ENCODE results near the gene FOLR1. TPM values are rescaled to one million over a fixed set of nuclear protein-coding genes. Genes with fewer than 3 reads are reported as not detected.
A peak's percentile ranks its signal among the peaks of the same experiment; 100 is the strongest.
"Not testable (repeated sequence)": the region's sequence is repeated elsewhere in the genome, so short reads cannot be mapped to it uniquely, and the experiment has no call there.

The FOLR1 gene
- total RNA-seq (not detected in 2 replicates), polyA plus RNA-seq (0.14 and 0.15 TPM in 2 replicates), polyA minus RNA-seq (ENCODE audit: low replicate concordance) (not detected in 2 replicates)
- 0.22 and 0.28 TPM in 2 replicates for polyA plus RNA-seq (2012)

DNA sequence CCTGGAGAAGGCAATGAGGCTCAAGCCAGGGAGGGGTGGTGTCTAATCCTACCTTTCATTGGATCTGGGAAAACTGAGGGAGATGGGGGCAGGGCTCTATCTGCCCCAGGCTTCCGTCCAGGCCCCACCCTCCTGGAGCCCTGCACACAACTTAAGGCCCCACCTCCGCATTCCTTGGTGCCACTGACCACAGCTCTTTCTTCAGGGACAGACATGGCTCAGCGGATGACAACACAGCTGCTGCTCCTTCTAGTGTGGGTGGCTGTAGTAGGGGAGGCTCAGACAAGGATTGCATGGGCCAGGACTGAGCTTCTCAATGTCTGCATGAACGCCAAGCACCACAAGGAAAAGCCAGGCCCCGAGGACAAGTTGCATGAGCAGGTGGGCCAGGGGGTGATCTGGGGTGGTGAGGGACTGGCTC is at the start of gene FOLR1:
Gene FOLR1 (plus strand): TSS at position 180 of the 421 bp plus-strand sequence. CDS start 34 bp downstream, at position 214.
- DNase-seq (ENCODE audit: low read depth in 2 of 2): peak in 1 of 2 donors; percentile 23
- H3K9me3 ChIP-seq (ENCODE audit: control insufficient read depth, insufficient read depth, low read depth, low read length): no peaks in the 10 kb centered on the region
- TF ChIP-seq EZH2 (IDR thresholded peaks at IDR 0.05; ENCODE audit: low read length, missing control alignments): no peak
- TF ChIP-seq, protein P1, sequence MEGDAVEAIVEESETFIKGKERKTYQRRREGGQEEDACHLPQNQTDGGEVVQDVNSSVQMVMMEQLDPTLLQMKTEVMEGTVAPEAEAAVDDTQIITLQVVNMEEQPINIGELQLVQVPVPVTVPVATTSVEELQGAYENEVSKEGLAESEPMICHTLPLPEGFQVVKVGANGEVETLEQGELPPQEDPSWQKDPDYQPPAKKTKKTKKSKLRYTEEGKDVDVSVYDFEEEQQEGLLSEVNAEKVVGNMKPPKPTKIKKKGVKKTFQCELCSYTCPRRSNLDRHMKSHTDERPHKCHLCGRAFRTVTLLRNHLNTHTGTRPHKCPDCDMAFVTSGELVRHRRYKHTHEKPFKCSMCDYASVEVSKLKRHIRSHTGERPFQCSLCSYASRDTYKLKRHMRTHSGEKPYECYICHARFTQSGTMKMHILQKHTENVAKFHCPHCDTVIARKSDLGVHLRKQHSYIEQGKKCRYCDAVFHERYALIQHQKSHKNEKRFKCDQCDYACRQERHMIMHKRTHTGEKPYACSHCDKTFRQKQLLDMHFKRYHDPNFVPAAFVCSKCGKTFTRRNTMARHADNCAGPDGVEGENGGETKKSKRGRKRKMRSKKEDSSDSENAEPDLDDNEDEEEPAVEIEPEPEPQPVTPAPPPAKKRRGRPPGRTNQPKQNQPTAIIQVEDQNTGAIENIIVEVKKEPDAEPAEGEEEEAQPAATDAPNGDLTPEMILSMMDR (conservative IDR thresholded peaks at IDR 0.05 in 1 of 2, IDR thresholded peaks at IDR 0.05 in 1 of 2; ENCODE audit: low read depth in 1 of 2, low read length in 2 of 2): no peak
- no peaks in the 10 kb centered on the region for H3K36me3 ChIP-seq (ENCODE audit: control insufficient read depth, insufficient read depth, low read length)
- H3K4me2 ChIP-seq (ENCODE audit: extremely low read depth, insufficient read depth, low read length): no peak within 1 kb of the TSS
- H4K20me1 ChIP-seq (ENCODE audit: control insufficient read depth, extremely low read depth, insufficient read depth, low read length): no peaks in the 10 kb centered on the region
- no peaks in the 10 kb centered on the region for H3K27me3 ChIP-seq (ENCODE audit: control insufficient read depth, insufficient read depth, low read length)
- no peak within 1 kb of the TSS for H3K9ac ChIP-seq (ENCODE audit: insufficient read depth, low read length)
- no peak within 1 kb of the TSS for H3K4me3 ChIP-seq (replicated peaks in 1 of 4; ENCODE audit: control extremely low read depth in 1 of 4, insufficient read depth in 1 of 4, low read depth in 3 of 4, low read length in 4 of 4)
- H3K4me1 ChIP-seq (ENCODE audit: control insufficient read depth, extremely low read depth, insufficient read depth, low read length): no peaks in the 10 kb centered on the region
- no peak within 1 kb of the TSS for H2AFZ ChIP-seq (ENCODE audit: low read length)
- H3K27ac ChIP-seq (ENCODE audit: insufficient read depth, low read length): no peak within 1 kb of the TSS
- no peaks in the 10 kb centered on the region for H3K79me2 ChIP-seq (ENCODE audit: control insufficient read depth, insufficient read depth, low read length)

DNA sequence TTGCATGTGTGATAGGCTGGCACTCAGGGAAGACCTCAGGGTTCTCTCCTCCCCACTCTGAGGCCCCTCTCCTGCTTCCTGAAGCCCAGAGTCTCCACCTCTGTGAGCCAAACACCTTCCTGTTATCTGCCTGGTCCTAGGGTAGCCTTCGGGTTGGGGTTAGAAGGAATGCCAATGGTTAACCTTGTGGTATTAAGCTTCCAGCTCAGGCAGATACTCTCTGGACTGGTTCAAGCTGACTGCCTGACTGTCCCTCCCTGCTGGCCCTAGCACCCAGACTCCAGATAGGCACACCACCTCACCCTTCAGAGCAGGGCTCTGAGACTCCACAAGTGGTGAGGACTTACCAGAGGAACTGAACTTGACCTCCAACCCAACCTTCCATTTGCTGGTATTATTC is 49.4 kb upstream of the FOLR1 start:
- H3K9me3 ChIP-seq (ENCODE audit: control insufficient read depth, insufficient read depth, low read depth, low read length); H3K9ac ChIP-seq (ENCODE audit: insufficient read depth, low read length); H2AFZ ChIP-seq (ENCODE audit: low read length); DNase-seq (ENCODE audit: low read depth in 2 of 2); H3K4me1 ChIP-seq (ENCODE audit: control insufficient read depth, extremely low read depth, insufficient read depth, low read length); H3K27ac ChIP-seq (ENCODE audit: insufficient read depth, low read length); H3K27me3 ChIP-seq (ENCODE audit: control insufficient read depth, insufficient read depth, low read length); H3K4me2 ChIP-seq (ENCODE audit: extremely low read depth, insufficient read depth, low read length); H3K36me3 ChIP-seq (ENCODE audit: control insufficient read depth, insufficient read depth, low read length); H3K4me3 ChIP-seq (replicated peaks in 1 of 4; ENCODE audit: control extremely low read depth in 1 of 4, insufficient read depth in 1 of 4, low read depth in 3 of 4, low read length in 4 of 4); H4K20me1 ChIP-seq (ENCODE audit: control insufficient read depth, extremely low read depth, insufficient read depth, low read length); H3K79me2 ChIP-seq (ENCODE audit: control insufficient read depth, insufficient read depth, low read length): not testable (repeated sequence)

DNA sequence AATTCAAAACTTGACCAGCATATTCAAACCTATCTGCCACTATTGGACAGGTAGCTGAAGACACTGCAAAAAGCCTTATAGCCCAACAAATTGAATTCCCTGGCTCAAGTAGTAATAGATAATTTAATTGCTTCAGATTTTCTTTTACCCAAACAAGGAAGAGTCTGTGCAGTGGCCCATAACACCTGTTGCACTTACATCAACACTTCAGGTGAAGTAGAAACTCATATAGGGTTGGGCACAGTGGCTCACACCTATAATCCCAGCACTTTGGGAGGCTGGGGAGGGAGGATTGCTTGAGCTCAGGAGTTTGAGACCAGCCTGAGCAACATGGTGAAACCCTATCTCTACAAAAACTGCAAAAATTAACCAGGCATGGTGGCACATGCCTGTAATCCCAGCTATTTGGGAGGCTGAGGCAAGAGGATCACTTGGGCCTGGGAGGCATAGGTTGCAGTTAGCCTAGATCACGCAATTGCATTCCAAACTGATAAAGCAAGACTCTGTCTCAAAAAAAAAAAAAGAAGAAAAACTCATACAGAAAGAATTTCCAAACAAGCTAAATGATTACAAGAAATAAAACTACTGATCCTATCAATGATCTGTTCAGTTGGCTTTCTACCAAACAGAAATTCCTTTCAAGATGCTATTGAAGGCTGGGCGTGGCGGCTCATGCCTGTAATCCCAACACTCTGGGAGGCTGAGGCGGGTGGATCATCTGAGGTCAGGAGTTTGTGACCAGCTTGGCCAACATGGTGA is 47.0 kb upstream of the FOLR1 start:
- H3K36me3 ChIP-seq (ENCODE audit: control insufficient read depth, insufficient read depth, low read length): no peaks in the 10 kb centered on the region
- H4K20me1 ChIP-seq (ENCODE audit: control insufficient read depth, extremely low read depth, insufficient read depth, low read length): no peaks in the 10 kb centered on the region
- H3K9ac ChIP-seq (ENCODE audit: insufficient read depth, low read length): no peak overlapping the region
- TF ChIP-seq, protein P1 (conservative IDR thresholded peaks at IDR 0.05 in 1 of 2, IDR thresholded peaks at IDR 0.05 in 1 of 2; ENCODE audit: low read depth in 1 of 2, low read length in 2 of 2): no peak
- TF ChIP-seq EZH2 (IDR thresholded peaks at IDR 0.05; ENCODE audit: low read length, missing control alignments): no peak
- H3K4me2 ChIP-seq (ENCODE audit: extremely low read depth, insufficient read depth, low read length): no peak overlapping the region
- no peaks in the 10 kb centered on the region for H3K27me3 ChIP-seq (ENCODE audit: control insufficient read depth, insufficient read depth, low read length)
- peak; percentile 38 to 85 for DNase-seq (ENCODE audit: low read depth in 2 of 2)
- H3K4me1 ChIP-seq (ENCODE audit: control insufficient read depth, extremely low read depth, insufficient read depth, low read length): peaks cover 8% of the 10 kb centered on the region
- H2AFZ ChIP-seq (ENCODE audit: low read length): no peak overlapping the region
- peak overlapping the region; percentile 79 for H3K27ac ChIP-seq (ENCODE audit: insufficient read depth, low read length)
- H3K79me2 ChIP-seq (ENCODE audit: control insufficient read depth, insufficient read depth, low read length): no peaks in the 10 kb centered on the region
- H3K9me3 ChIP-seq (ENCODE audit: control insufficient read depth, insufficient read depth, low read depth, low read length): no peaks in the 10 kb centered on the region
- no peak overlapping the region for H3K4me3 ChIP-seq (replicated peaks in 1 of 4; ENCODE audit: control extremely low read depth in 1 of 4, insufficient read depth in 1 of 4, low read depth in 3 of 4, low read length in 4 of 4)
